Activated T-helper 17 cell treated with anti-CD3 and anti-CD28 coated beads, Interleukin-2, amount 50 U/mL, for 72 hours (primary cell): Measurements from ENCODE around the gene CBLIF. TPM values are rescaled to one million over a fixed set of nuclear protein-coding genes. Genes with fewer than 3 reads are reported as not detected.
A peak's percentile ranks its signal among the peaks of the same experiment; 100 is the strongest.
"Not testable (repeated sequence)": the region's sequence is repeated elsewhere in the genome, so short reads cannot be mapped to it uniquely, and the experiment has no call there.

ENCODE experiments used
- ATAC-seq: fragments of 150-1000 bp; cut with Tn5 transposase; replicated peaks from 2 replicates; pipeline ENCODE4 v1.10.0; 2021; ENCODE audit warnings: mild to moderate bottlenecking, moderate library complexity
- H3K27ac Mint-ChIP-seq: one replicate; pipeline ENCODE4 v1.8.0; 2022; ENCODE audit warnings: mixed read lengths
- H3K27me3 Mint-ChIP-seq: one replicate; pipeline ENCODE4 v1.8.0; 2022; ENCODE audit warnings: mixed read lengths
- H3K36me3 Mint-ChIP-seq: one replicate; pipeline ENCODE4 v1.8.0; 2022; ENCODE audit warnings: low read depth, mild to moderate bottlenecking, mixed read lengths
- H3K4me1 Mint-ChIP-seq: one replicate; pipeline ENCODE4 v1.8.0; 2022; ENCODE audit warnings: mixed read lengths
- H3K4me3 Mint-ChIP-seq: one replicate; pipeline ENCODE4 v1.8.0; 2022; ENCODE audit warnings: mild to moderate bottlenecking, mixed read lengths
- H3K9me3 Mint-ChIP-seq: one replicate; pipeline ENCODE4 v1.8.0; 2022; ENCODE audit warnings: mixed read lengths
- total RNA-seq, 2 donors: library from RNA; stranded (reverse); gene quantifications; one replicate each; pipeline ENCODE4 v1.2.3, GENCODE V29; 2022

CBLIF gene
- total RNA-seq, 2 donors from 2014 or later: not detected

DNA sequence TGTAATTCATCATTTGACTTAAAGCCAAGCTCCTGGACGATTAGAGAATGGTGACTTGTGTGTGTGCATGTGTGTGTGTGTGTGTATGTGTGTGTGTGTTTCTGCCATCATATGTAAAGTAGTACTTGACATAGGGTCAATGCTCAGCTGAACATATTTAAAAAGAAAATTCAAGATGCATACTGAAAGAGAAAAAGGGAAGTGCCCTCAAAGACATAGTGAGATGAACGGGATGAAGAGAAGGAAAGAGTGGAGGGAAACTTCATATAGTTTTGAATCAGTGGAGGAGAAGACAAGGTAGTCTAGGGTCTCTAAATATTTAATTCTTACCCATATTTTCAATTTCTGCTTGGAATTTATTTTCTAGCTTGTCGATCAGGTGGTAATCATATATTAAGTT lies 17.0 kb upstream of the CBLIF start:
- H3K4me3 Mint-ChIP-seq: no peak overlapping the region
- H3K4me1 Mint-ChIP-seq: peaks cover 12% of the 10 kb centered on the region
- no peak for ATAC-seq
- no peaks in the 10 kb centered on the region for H3K36me3 Mint-ChIP-seq
- peaks cover 3% of the 10 kb centered on the region for H3K9me3 Mint-ChIP-seq
- H3K27me3 Mint-ChIP-seq: peaks cover 3% of the 10 kb centered on the region
- no peak overlapping the region for H3K27ac Mint-ChIP-seq

DNA sequence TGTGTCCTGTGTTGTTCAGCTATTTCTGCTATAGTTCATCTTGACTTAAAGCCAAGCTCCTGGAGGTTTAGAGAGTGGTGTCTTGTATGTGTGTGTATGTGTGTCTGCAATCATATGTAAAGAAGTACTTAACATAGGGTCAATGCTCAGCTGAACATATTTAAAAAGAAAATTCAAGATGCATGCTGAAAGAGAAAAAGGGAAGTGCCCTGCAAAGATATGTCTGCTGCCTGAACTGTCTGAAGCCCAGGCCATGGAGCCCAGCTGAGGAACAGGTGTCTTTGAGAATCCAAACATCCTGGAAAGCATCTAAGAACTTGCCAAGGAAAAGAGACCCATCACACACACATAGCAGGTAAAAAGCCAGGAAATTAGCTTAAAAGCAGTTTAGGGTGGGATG lies 14.4 kb upstream of the CBLIF start:
- Mint-ChIP-seq H3K27me3 (no peaks in the 10 kb centered on the region), H3K27ac (peak overlapping the region; percentile 16), H3K9me3 (no peaks in the 10 kb centered on the region), H3K36me3 (no peaks in the 10 kb centered on the region), H3K4me3 (no peak overlapping the region), H3K4me1 (peaks cover 14% of the 10 kb centered on the region)
- ATAC-seq: no peak

DNA sequence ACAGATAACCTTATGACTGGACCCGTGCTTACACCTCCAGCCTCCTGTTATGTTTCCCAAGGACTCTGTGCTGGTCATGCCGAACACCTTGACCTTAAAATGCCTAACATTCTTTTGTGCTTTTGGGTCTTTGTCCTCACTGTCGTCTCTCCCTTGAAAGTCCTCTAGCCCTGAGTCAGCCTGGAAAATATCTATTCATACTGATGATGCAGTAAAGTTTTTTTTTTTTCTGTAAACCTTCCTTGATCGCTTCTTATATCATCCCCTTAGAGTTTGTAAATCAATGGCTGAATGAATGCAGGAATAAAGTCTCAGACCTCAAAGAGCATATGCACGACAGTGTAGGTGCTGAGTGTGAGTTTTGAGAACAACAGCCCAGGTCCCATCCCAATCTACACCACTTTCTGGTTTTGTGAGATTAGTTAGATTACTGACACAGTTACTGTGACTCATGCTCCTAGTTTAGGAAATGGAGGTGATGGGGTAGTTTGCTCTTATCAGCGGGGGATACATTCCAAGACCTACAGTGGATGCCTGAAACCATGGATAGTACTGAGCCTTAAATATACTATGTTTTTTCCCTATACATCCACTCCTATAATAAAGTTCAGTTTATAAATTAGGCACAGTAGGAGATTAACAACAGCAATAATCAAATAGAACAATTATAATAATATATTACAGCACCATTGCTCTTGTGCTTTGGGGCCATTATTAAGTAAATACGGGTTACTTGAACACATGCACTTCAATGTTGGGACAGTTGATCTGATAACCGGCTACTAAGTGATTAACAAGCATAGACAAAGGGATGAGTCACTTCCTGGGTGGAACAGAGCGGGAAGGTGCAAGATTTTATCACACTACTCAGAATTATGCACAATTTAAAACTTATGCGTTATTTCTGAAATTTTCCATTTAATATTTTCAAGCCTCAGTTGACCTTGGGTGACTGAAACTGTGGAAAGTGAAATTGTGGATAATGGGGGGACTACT lies 12.4 kb upstream of the CBLIF start:
- peak overlapping the region; percentile 53 for H3K4me3 Mint-ChIP-seq
- H3K27ac Mint-ChIP-seq: peak overlapping the region; percentile 71
- peak; percentile 92 for ATAC-seq
- H3K27me3 Mint-ChIP-seq: no peaks in the 10 kb centered on the region
- no peaks in the 10 kb centered on the region for H3K9me3 Mint-ChIP-seq
- no peaks in the 10 kb centered on the region for H3K36me3 Mint-ChIP-seq
- H3K4me1 Mint-ChIP-seq: peaks cover 14% of the 10 kb centered on the region

DNA sequence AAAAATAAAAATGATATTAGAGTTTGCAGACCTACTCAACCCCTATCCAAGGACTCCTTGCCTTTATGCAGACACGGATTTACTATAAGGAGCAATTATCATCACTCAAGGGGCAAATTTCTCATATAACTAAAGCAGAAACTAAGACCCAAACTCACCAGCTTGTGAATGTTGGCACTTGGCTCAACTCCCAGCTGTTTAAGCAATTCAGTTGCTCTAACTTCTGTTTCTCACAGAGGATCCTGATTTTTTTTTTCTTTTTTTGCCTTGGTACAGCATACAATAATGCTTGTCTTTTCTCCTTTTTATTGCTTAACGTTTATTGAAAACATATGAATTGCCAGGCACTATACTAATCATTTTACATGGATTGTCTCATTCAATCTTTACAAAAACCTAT lies 9.6 kb upstream of the CBLIF start:
- H3K4me1 Mint-ChIP-seq: peaks cover 14% of the 10 kb centered on the region
- H3K27ac Mint-ChIP-seq: no peak overlapping the region
- H3K27me3 Mint-ChIP-seq: no peaks in the 10 kb centered on the region
- H3K36me3 Mint-ChIP-seq: no peaks in the 10 kb centered on the region
- no peak for ATAC-seq
- H3K4me3 Mint-ChIP-seq: no peak overlapping the region
- H3K9me3 Mint-ChIP-seq: no peaks in the 10 kb centered on the region

DNA sequence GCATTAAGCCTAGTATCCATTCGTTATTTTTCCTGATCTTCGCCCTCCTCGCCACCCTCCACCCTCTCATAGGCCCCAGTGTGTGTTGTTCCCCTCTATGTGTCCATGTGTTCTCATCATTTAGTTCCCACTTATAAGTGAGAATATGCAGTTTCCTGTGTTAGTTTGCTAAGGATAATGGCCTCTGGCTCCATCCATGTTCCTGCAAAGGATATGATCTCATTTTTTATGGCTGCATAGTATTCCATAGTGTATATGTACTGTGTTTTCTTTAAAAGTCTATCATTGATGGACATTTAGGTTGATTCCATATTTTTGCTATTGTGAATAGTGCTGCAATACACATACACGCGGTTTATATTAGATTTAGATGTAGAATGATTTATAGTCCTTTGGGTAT lies 6.1 kb upstream of the CBLIF start:
- H3K27ac Mint-ChIP-seq, ATAC-seq, H3K4me3 Mint-ChIP-seq, H3K9me3 Mint-ChIP-seq, H3K4me1 Mint-ChIP-seq, H3K36me3 Mint-ChIP-seq, H3K27me3 Mint-ChIP-seq: not testable (repeated sequence)

DNA sequence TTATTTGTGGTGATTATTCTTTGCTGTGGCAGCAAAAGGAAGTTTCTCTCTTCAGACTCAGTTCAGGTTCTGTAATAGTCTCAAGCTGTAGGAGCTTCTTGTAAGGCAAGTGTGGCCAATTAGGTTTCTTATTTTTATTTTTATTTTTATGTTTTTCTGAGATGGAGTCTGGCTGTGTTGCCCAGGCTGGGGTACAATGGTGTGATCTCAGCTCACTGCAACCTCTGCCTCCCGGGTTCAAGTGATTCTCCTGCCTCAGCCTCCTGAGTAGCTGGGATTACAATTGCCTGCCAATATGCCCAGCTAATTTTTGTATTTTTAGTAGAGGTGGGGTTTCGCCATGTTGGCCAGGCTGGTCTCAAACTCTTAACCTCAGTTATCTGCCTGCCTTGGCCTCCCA lies 4.3 kb upstream of the CBLIF start:
- H3K27ac Mint-ChIP-seq, ATAC-seq, H3K4me3 Mint-ChIP-seq, H3K4me1 Mint-ChIP-seq, H3K36me3 Mint-ChIP-seq, H3K9me3 Mint-ChIP-seq, H3K27me3 Mint-ChIP-seq: not testable (repeated sequence)

DNA sequence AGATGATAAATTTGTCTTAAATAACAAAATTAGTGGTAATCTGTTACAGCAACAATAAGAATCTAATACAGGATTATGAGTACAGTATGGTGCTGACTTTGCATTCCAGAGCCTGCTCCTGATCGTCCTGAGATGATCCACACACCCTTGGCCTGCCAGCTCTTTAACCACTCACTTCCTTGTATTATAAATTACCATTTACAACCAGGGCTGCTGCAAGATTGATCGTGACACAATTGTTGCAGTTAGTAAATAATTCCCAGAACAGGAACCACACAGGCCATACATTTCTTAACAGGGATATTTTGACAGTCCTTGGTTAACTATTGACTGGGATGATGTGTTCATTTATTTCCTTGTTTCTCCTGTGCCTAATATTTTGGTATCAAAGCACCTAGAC lies 3.8 kb upstream of the CBLIF start:
- H3K4me1 Mint-ChIP-seq: no peaks in the 10 kb centered on the region
- no peak for ATAC-seq
- H3K9me3 Mint-ChIP-seq: no peaks in the 10 kb centered on the region
- no peaks in the 10 kb centered on the region for H3K36me3 Mint-ChIP-seq
- H3K27ac Mint-ChIP-seq: no peak overlapping the region
- H3K4me3 Mint-ChIP-seq: no peak overlapping the region
- H3K27me3 Mint-ChIP-seq: peaks cover 3% of the 10 kb centered on the region

DNA sequence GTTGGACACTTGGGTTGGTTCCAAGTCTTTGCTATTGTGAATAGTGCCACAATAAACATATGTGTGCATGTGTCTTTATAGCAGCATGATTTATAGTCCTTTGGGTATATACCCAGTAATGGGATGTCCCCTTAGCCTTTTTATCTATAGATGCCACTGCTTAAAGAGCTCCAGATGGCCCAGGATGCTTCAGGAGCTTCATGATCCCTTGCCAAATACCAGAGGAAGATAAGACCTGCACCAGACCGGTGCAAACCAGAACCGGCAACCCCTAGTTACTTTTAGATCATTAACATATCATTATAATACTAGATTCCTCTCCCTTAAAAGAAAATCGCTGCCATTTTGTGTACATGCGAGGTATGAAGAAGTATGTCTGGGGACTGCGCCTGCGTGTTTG lies 3.1 kb upstream of the CBLIF start:
- ATAC-seq, H3K4me1 Mint-ChIP-seq, H3K36me3 Mint-ChIP-seq, H3K27me3 Mint-ChIP-seq, H3K27ac Mint-ChIP-seq, H3K9me3 Mint-ChIP-seq, H3K4me3 Mint-ChIP-seq: not testable (repeated sequence)

DNA sequence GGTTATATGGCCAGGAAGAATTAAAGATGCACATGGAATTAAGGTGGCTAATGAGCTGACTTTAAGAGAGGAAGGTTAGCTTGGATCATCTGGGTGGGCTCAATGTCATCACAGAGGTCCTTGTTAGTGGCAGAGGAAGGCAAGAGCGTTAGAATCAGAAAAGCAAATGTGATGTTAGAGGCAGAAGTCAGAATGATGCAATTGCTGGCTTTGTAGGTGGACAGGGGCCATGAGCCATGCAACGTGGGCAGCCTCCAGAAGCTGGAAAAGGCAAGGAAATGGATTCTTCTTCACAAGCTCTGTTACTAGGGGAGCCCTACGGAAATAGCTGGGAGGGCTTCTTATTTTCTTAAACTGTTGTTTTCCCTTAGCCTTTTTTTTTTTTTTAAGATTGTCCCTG lies 2.3 kb upstream of the CBLIF start:
- no peaks in the 10 kb centered on the region for H3K9me3 Mint-ChIP-seq
- no peak overlapping the region for H3K4me3 Mint-ChIP-seq
- H3K4me1 Mint-ChIP-seq: no peaks in the 10 kb centered on the region
- H3K27me3 Mint-ChIP-seq: peaks cover 3% of the 10 kb centered on the region
- ATAC-seq: no peak
- no peaks in the 10 kb centered on the region for H3K36me3 Mint-ChIP-seq
- no peak overlapping the region for H3K27ac Mint-ChIP-seq

DNA sequence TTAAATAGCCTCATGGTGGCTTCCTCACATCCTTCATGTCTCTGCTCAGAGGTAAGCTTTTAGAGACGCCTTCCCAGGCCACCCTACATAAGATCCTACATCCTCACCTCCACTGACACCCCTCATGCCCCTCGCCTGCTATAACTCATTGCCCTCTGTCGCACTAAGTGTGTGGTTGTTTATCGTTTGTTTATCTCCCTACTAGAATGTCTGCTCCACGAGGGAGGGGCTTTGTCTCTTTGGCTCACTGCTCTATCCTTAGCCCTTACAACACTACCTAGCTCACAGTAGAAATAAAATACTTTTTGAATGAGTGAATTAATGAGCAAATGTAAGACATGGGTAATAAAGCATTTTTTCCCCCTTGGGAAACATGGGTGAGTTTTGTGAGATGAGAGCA lies 1.3 kb upstream of the CBLIF start:
- ATAC-seq: no peak
- Mint-ChIP-seq H3K4me1 (no peaks in the 10 kb centered on the region), H3K36me3 (no peaks in the 10 kb centered on the region), H3K27ac (no peak overlapping the region), H3K4me3 (no peak overlapping the region), H3K9me3 (no peaks in the 10 kb centered on the region), H3K27me3 (peaks cover 3% of the 10 kb centered on the region)

DNA sequence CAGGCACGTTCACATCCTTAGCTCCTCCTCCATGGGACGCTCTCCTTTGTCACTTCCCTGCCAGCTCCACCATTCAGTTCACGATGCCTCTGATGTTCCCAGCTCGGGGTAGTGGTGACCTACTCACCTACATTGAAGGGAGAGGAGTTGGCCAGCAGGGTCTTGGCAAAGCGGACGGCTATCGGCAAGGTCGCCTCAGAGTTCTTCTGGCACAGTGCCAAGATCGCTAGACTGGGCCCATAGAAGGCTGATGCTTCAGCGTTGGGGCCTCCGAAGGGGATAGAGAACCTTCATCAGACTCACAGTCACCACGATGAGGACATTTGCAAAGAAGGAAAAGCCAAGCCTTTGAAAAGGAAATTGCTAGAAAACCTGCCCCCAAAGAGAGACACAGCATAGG lies 3.0 kb downstream of the CBLIF start:
- Mint-ChIP-seq H3K4me1 (no peaks in the 10 kb centered on the region), H3K9me3 (no peaks in the 10 kb centered on the region), H3K36me3 (no peaks in the 10 kb centered on the region), H3K4me3 (no peak overlapping the region), H3K27ac (no peak overlapping the region), H3K27me3 (peaks cover 8% of the 10 kb centered on the region)
- ATAC-seq: no peak

DNA sequence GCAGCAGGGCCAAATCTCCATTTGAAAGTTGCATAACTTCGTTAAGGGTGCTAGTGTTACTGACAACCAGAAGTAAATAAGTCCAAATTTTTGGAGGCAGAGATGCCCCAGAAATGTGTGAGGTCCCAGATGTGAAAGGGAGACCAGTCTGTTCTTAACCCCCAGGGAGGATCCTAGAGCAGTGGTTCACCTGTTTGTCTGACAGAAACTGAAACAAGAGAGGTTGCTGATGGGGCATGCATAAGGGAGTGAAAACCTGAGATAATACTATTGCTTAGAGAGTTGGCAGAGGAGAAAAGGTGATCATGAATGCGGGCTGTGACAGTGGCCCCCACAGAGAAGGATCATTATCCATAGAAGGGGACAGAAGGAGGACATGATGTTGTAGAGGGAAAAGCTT lies 3.8 kb downstream of the CBLIF start:
- ATAC-seq: no peak
- H3K36me3 Mint-ChIP-seq: no peaks in the 10 kb centered on the region
- no peak overlapping the region for H3K27ac Mint-ChIP-seq
- H3K9me3 Mint-ChIP-seq: no peaks in the 10 kb centered on the region
- H3K4me1 Mint-ChIP-seq: no peaks in the 10 kb centered on the region
- no peak overlapping the region for H3K4me3 Mint-ChIP-seq
- peaks cover 6% of the 10 kb centered on the region for H3K27me3 Mint-ChIP-seq

DNA sequence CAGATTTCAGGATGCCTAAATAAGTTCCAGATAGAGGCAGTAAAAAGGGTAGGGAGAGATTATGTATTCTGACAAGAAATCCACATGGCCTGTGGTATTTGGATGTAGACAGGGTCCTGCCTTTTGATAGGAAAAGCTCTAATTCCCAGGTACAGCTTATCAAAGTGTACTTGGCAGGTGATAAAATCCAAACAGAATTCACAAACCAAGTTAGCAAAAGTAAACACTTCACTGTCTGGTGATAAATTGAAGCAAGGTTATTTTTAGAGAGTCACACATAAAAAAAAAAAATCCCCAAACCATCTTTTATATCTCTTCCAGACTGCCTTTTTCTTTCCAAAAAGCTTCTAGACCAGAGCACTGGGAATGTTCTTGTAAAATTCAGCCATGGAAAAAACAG lies 5.7 kb downstream of the CBLIF start:
- Mint-ChIP-seq H3K4me1 (no peaks in the 10 kb centered on the region), H3K9me3 (no peaks in the 10 kb centered on the region), H3K36me3 (no peaks in the 10 kb centered on the region), H3K27ac (no peak overlapping the region), H3K27me3 (peaks cover 7% of the 10 kb centered on the region), H3K4me3 (no peak overlapping the region)
- no peak for ATAC-seq

DNA sequence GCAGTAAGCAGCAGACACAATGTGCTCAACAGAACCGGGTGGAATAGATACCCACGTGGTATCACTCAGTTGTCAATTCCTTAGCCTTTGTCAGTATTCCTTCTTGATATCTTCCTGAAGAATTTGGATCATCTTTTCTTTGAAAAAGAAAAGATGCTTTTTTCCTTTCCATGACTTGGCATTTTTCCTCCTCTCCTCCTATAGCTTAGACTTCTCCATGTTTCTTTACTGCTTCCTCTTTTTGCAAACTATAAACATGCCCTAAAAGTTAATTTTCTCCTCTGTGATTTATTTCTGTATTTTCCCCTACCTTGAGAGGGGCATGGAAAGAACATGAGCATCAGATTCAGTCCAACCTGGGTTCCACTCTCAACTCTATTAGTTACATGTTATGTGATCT lies 11.7 kb downstream of the CBLIF start:
- Mint-ChIP-seq H3K36me3 (no peaks in the 10 kb centered on the region), H3K4me1 (no peaks in the 10 kb centered on the region), H3K9me3 (no peaks in the 10 kb centered on the region), H3K27ac (no peak overlapping the region), H3K27me3 (peaks cover 8% of the 10 kb centered on the region), H3K4me3 (no peak overlapping the region)
- ATAC-seq: no peak

DNA sequence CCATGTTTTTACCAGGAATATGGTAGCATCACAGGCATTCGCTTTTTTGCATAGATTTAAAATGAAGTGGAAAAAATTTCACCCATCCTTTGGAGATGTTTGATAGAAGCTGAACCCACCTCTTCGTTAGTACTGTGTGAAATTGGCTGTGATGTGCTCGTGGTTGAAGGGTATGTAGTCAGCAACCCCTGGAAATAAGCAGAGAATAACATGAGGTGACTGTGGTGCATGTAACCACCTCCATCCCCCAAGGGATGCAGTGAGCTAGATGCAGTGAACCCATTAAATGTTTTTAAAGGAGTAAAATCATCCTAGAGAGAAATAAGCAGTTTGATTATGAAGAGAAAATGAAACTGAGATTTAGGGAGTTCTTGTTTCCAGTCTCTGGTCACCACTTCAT lies 15.9 kb downstream of the CBLIF start:
- no peak overlapping the region for H3K27ac Mint-ChIP-seq
- no peaks in the 10 kb centered on the region for H3K36me3 Mint-ChIP-seq
- ATAC-seq: no peak
- H3K9me3 Mint-ChIP-seq: no peaks in the 10 kb centered on the region
- H3K4me1 Mint-ChIP-seq: no peaks in the 10 kb centered on the region
- H3K27me3 Mint-ChIP-seq: no peaks in the 10 kb centered on the region
- H3K4me3 Mint-ChIP-seq: no peak overlapping the region
